GM19240 (cell line): Measurements from ENCODE around the gene HOXB3.

Source experiments
- DNase-seq: peaks from one replicate; pipeline ENCODE4 v3.0.0; 2011; ENCODE audit warnings: low spot score; ENCODE audit not compliant: insufficient read length

The HOXB3 gene

GRCh38 chr17:48625495-48626244 lies 35.6 kb upstream of the HOXB3 start:
- DNase-seq = no peak

GRCh38 chr17:48624544-48625494 lies 34.8 kb upstream of the HOXB3 start:
- DNase-seq = no peak

GRCh38 chr17:48624118-48624517 lies 34.1 kb upstream of the HOXB3 start:
- DNase-seq = no peak

GRCh38 chr17:48623583-48623982 lies 33.5 kb upstream of the HOXB3 start:
- no peak for DNase-seq

- DNase-seq = no peak
These were observed 32.8 kb upstream of the HOXB3 start for GRCh38 chr17:48622857-48623256.

GRCh38 chr17:48621410-48622392 lies 31.7 kb upstream of the HOXB3 start:
- no peak for DNase-seq

- no peak for DNase-seq
These were observed 30.6 kb upstream of the HOXB3 start for GRCh38 chr17:48620461-48621139.

GRCh38 chr17:48619826-48620449 lies 29.9 kb upstream of the HOXB3 start:
- no peak for DNase-seq

- DNase-seq = peak; percentile 91
These were observed 28.3 kb upstream of the HOXB3 start for GRCh38 chr17:48618256-48618896.

- DNase-seq = no peak
These were observed 27.6 kb upstream of the HOXB3 start for GRCh38 chr17:48617471-48618255.

- DNase-seq = no peak
These were observed 26.9 kb upstream of the HOXB3 start for GRCh38 chr17:48616717-48617470.

GRCh38 chr17:48615963-48616716 lies 26.1 kb upstream of the HOXB3 start:
- DNase-seq = no peak

GRCh38 chr17:48615047-48615962 lies 25.3 kb upstream of the HOXB3 start, which contains the start of gene HOXB8:
Gene HOXB8, minus strand, starts transcription at chr17:48615292. Its CDS starts 588 bp downstream, at chr17:48614704.
- no peak for DNase-seq

GRCh38 chr17:48613862-48614694 lies 24.0 kb upstream of the HOXB3 start:
- DNase-seq = no peak
